GM12891 (cell line): ENCODE data around the gene CD44.

Experiments
- PAX5 ChIP-seq: IDR thresholded peaks from 2 replicates; pipeline ENCODE4 v1.6.1; 2011; ENCODE audit warnings: low read length, moderate library complexity, mild to moderate bottlenecking; ENCODE audit not compliant: insufficient read depth, severe bottlenecking
- POLR2A ChIP-seq: IDR thresholded peaks from 2 replicates; pipeline ENCODE4 v1.6.1; 2011; ENCODE audit warnings: low read depth, low read length, control low read depth
- POLR2AphosphoS5 ChIP-seq: IDR thresholded peaks from 2 replicates; pipeline ENCODE4 v1.6.1; 2011; ENCODE audit warnings: low read depth, low read length, control low read depth
- POU2F2 ChIP-seq: IDR thresholded peaks from 2 replicates; pipeline ENCODE4 v1.6.1; 2011; ENCODE audit warnings: low read depth, mild to moderate bottlenecking, control low read depth, low read length, moderate library complexity
- SPI1 ChIP-seq: IDR thresholded peaks from 2 replicates; pipeline ENCODE4 v1.6.1; 2011; ENCODE audit warnings: low read depth, low read length, control low read depth
- TAF1 ChIP-seq: IDR thresholded peaks from 2 replicates; pipeline ENCODE4 v1.6.1; 2011; ENCODE audit warnings: low read depth, low read length, control low read depth

DNA sequence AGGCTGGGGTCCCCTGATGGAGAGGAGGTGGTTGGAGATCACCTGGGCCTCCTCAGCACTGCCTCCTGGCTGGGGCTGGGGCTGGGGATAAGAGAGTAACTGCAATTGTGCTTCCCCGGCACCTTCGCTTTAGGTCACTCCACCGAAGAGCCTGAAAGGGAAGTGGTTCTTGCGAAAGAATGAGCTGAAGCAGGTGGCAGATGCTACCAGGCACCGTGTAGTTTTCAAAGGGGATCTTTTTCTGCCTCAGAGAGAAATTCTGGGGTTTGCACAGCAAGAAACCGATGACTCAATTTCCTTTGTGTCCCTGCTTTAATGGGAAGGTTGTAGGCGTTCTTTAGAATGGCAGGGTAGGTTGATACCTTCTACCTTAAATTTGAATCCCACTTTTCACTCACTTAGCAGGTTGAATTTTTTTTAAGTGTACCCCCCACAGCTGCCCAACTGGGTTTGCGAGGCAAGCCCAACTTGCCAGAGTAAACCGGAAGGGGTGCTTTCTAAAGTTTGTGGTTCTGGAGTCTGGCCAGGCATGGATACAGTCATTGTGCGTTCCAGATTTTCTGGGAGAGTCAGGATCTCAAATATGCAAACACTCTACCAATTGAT is 5.3 kb downstream of the CD44 start:
- TF ChIP-seq SPI1: peak; percentile 92
- no peak for TF ChIP-seq TAF1
- no peak for TF ChIP-seq PAX5
- 0 out of 2 replicates have a peak, but pooled peaks have one; percentile 11 for TF ChIP-seq POLR2AphosphoS5
- TF ChIP-seq POLR2A: peak; percentile 60
- TF ChIP-seq POU2F2: no peak
